ENCODE results near the gene RHPN2.

RHPN2 gene

DNA sequence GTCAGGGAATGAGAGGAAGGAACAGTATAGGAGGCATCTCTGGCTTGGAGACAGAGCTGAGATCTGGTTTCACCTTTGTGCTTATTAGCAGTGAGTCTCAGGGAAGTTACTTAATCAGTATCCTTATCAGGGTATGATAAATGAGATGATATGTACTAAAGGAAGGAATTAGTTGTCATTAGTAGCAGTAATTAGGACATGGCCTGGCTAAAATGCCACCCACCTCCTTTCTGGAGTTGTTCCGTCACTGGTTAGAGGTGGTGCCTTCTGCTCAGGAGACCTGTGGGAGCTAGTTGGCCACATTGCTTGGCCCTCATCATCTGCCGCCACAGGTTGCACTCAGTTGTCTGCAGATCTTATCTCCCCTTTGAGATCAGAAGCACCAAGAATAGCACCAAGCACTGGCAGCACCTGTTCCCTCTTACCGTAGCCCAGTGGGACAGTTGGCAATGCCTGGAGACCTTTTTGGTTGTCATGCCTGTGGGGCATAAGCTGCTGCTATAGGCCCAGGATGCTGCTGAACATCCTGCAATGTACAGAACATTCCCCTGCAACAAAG lies 21.0 kb upstream of the RHPN2 start:
- ATAC-seq = no peak
- Mint-ChIP-seq H3K4me3 (no peak overlapping the region), H3K27me3 (no peaks in the 10 kb centered on the region)

DNA sequence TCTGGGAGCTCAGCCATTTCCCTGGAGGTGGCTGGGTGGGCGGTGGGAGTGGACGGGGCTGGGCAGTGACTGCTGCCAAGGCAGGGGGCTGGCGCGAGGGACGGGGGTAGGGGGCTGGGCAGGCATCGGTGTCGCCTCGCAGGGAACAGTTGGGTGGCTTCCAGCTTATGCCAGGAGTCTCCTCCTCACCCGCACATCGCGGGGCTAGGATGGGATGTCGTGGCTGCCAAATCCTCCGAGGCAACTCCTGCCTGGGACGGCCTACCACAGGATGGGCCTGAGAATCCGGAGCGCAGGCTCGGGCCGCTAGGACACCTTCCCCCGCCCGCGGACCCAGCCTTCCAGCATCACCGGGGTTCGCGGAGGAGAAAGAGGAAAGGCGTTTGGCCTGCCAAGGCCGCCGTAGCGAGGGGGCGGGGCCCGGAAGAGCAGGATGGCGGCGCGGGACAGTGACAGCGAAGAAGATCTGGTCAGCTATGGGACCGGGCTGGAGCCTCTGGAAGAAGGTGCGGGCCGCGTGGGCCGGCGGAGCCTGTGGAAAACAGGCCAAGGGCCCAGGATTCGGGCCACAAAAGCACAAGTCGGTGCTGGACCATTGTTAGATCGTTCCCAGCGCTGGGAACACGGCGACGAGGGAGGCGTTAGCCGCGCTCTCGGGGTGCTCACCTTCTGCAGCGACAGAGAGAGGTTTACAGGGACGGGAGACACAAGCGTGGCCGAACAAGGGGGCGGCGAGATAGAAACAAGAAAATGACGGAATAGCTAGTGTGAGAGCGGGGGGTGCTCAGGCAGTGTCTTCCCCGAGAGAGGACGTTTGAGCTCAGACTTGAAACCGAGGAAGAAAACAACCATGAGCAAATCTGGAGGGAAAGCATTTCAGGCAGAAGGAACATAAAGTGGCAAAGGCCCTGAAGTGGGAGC lies 16.3 kb upstream of the RHPN2 start, which contains the start of gene GPATCH1:
GPATCH1 (plus strand) TSS at position 421 of the 921 bp plus-strand sequence; CDS start at position 434, 13 bp downstream.
- H3K4me1 Mint-ChIP-seq = peaks cover 26% of the 10 kb centered on the region
- peak within 1 kb of the TSS; percentile 93 for H3K4me3 Mint-ChIP-seq
- no peaks in the 10 kb centered on the region for H3K9me3 Mint-ChIP-seq
- peak; percentile 94 for ATAC-seq
- H3K36me3 Mint-ChIP-seq = no peaks in the 10 kb centered on the region
- peak within 1 kb of the TSS; percentile 88 for H3K27ac Mint-ChIP-seq
- H3K27me3 Mint-ChIP-seq = no peaks in the 10 kb centered on the region

More for the DNA sequence above, 21.0 kb upstream of the RHPN2 start:
- H3K27ac Mint-ChIP-seq = no peak overlapping the region
- peaks cover 26% of the 10 kb centered on the region for H3K4me1 Mint-ChIP-seq
- H3K9me3 Mint-ChIP-seq = no peaks in the 10 kb centered on the region
- peaks cover 19% of the 10 kb centered on the region for H3K36me3 Mint-ChIP-seq

DNA sequence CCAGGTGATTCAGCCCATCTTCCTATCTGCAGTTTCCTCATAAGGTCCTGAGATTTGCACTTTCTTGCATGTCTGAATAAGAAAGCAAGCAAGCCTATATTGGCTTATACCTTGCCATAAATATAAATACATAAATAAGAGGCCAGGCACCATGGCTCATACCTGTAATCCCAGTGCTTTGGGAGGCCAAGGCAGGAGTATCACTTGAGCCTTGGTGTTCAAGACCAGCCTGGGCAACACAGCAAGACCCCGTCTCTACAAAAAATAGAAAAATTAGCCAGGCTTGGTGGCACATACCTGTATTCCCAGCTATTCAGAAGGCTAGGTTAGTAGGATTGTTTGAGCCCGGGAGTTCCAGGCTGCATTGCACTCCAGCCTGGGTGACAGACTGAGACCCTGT lies 10.8 kb upstream of the RHPN2 start:
- no peak for ATAC-seq
- H3K36me3 Mint-ChIP-seq = no peaks in the 10 kb centered on the region

DNA sequence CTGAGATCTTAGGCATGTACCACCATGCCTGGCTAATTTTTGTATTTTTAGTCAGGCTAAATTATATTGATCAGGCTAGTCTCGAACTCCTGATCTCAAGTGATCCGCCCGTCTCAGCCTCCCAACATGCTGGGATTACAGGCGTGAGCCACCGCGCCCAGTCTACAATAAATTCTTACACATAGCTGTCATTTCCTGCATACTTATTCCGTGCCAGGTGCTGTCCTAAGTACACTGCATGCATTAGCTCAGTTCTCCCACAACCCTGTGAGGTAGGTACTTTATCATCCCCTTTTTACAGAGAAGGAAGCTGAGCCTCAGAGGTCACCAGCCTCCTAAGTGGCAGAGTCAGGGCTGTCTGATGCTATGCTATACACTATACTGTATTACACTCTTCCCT lies 7.2 kb upstream of the RHPN2 start:
- Mint-ChIP-seq H3K4me3 (no peak overlapping the region), H3K9me3 (no peaks in the 10 kb centered on the region), H3K36me3 (no peaks in the 10 kb centered on the region), H3K27me3 (no peaks in the 10 kb centered on the region), H3K27ac (no peak overlapping the region), H3K4me1 (no peaks in the 10 kb centered on the region)
- no peak for ATAC-seq

More for the DNA sequence above, 10.8 kb upstream of the RHPN2 start:
- Mint-ChIP-seq H3K4me3 (no peak overlapping the region), H3K27ac (no peak overlapping the region), H3K4me1 (no peaks in the 10 kb centered on the region), H3K27me3 (no peaks in the 10 kb centered on the region), H3K9me3 (no peaks in the 10 kb centered on the region)

DNA sequence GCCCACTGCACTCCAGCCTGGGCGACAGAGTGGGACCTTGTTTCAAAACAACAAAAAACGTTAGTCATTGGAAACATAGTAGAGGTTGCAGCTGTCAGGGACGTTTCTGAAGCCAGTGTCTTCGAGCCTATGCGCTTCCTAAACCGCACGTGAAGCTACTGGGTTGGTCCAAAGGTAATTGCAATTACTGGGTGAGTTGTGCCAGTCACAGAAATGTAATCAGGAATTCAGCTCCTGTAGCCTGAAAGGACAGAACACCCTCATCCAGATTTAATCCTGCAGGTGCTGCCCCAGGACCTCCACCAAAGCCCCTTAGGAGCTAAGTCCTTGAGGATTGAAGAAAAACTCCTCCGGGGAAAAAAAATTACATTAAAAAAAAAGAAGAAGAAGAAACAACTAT lies 2.4 kb upstream of the RHPN2 start:
- no peaks in the 10 kb centered on the region for H3K36me3 Mint-ChIP-seq
- no peak overlapping the region for H3K27ac Mint-ChIP-seq
- no peak for ATAC-seq
- H3K4me1 Mint-ChIP-seq = peaks cover 11% of the 10 kb centered on the region
- peaks cover 11% of the 10 kb centered on the region for H3K27me3 Mint-ChIP-seq
- no peak overlapping the region for H3K4me3 Mint-ChIP-seq
- H3K9me3 Mint-ChIP-seq = no peaks in the 10 kb centered on the region

DNA sequence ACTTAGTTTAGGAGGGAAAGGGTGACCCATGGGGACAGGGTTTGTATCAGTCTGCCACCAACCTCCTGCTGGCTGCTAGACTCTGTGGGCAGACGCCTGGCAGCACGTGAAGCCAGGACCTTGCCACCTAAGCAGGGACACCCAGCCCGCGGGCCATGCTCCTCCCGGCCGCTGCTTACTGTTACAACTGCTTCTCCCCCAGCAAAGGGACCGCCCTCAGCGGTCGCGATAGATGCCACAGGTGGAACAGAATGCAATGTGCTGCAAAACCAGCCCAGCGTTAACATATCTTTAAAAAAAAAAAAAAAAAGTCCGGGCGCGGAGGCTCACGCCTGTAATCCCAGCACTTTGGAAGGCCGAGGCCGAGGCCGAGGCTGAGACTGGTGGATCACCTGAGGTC lies 1.9 kb upstream of the RHPN2 start:
- Mint-ChIP-seq H3K4me3 (peak overlapping the region; percentile 12), H3K27ac (no peak overlapping the region)

DNA sequence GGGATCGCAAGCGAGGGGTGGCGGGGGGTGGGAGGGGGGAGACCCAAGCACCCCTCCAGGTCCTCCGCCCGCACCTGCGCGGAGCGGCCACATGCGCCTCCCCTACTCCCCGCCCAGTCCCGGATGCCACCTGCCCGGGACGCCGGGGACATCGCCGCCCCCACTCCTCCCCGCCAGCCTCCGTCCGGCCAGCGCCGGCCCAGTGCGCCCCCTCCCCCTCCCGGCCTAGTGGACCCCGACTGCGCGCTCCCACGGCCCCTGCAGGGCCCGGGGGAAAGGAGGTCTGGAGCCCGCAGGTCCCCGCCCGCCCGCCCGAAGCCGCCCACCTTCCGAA lies 263 bp downstream of the RHPN2 start:
- Mint-ChIP-seq H3K4me1 (peaks cover 11% of the 10 kb centered on the region), H3K27me3 (peaks cover 11% of the 10 kb centered on the region), H3K4me3 (peak overlapping the region; percentile 80), H3K27ac (no peak overlapping the region), H3K36me3 (no peaks in the 10 kb centered on the region), H3K9me3 (no peaks in the 10 kb centered on the region)
- peak; percentile 80 for ATAC-seq

More for the DNA sequence above, 1.9 kb upstream of the RHPN2 start:
- Mint-ChIP-seq H3K27me3 (peaks cover 11% of the 10 kb centered on the region), H3K36me3 (no peaks in the 10 kb centered on the region), H3K4me1 (peaks cover 11% of the 10 kb centered on the region), H3K9me3 (no peaks in the 10 kb centered on the region)
- no peak for ATAC-seq

DNA sequence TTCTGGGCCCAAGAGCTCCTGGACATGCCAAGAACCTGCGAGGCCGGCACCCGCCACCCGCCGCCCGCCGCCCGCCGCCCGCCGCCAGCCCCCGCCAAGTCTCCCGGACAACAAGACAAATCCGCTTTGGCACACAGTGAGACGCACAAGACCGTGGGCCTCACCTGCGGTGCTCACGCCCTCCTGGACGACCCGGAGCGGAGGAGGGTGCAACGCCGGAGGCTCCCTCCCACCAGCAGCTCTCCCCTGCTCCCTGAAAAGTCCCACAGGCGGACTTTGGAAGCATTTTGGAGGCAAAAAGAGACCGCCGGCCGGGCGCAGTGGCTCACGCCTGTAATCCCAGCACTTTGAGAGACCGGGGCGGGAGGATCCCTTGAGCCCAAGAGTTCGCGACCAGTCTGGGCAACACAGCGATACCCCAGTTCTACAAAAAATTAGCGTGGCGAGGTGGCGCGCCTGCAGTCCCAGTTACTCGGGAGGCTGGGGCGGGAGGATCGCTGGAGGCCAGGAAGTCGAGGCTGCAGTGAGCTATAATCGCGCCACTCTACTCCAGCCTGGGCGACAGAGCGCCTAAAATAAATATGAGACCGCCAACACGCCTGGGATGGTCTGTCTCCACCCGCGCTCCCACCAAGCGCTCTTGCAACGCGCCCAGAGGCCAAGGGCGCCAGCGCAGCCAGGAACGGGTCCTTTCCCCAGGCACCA lies 783 bp downstream of the RHPN2 start:
- Mint-ChIP-seq H3K27ac (peak overlapping the region; percentile 27), H3K9me3 (no peaks in the 10 kb centered on the region), H3K27me3 (peaks cover 11% of the 10 kb centered on the region), H3K4me3 (peak overlapping the region; percentile 80), H3K36me3 (no peaks in the 10 kb centered on the region), H3K4me1 (peaks cover 11% of the 10 kb centered on the region)
- ATAC-seq = no peak

DNA sequence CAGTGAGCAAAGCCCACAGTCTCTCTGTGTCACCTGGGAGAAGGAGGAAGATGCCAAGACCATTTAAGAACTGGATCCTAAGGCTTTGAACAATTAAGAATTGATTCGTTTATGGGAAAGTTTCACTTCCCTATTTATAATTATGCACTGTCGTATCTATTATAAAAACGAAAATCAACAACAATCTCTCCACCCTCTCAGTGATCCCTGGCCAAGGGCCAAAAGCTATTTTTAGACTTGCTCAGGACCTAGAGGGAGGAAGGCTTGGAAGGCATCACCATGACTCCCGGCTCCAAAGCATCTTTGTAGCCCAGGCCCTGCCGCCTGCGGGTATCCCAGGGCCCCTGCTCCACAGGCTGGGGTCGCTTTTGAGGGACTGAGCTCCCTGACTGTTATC lies 1.3 kb downstream of the RHPN2 start:
- Mint-ChIP-seq H3K36me3 (no peaks in the 10 kb centered on the region), H3K27me3 (peaks cover 11% of the 10 kb centered on the region), H3K4me1 (peaks cover 11% of the 10 kb centered on the region), H3K9me3 (no peaks in the 10 kb centered on the region), H3K4me3 (peak overlapping the region; percentile 80), H3K27ac (peak overlapping the region; percentile 27)
- no peak for ATAC-seq

DNA sequence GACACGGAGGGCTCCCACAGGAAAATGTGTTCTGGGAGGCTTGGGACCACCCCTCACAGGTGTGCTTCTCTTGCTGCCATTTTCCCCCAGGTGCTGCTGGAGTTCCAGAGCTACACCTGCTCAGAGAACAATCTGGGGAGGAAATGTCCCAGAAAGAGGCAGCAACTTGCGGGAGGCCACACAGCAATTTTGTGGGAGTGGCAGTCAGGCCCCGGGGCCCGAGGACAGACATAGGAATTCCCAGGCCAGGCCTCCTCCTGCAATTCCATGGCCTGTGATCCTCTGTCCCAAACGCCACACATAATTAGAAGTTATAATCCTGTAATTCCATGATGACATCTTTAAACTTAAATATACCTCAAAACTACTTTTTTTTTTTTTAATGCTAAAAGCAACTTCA lies 1.8 kb downstream of the RHPN2 start:
- H3K27ac Mint-ChIP-seq = peak overlapping the region; percentile 27
- H3K27me3 Mint-ChIP-seq = peaks cover 11% of the 10 kb centered on the region
- peaks cover 11% of the 10 kb centered on the region for H3K4me1 Mint-ChIP-seq

DNA sequence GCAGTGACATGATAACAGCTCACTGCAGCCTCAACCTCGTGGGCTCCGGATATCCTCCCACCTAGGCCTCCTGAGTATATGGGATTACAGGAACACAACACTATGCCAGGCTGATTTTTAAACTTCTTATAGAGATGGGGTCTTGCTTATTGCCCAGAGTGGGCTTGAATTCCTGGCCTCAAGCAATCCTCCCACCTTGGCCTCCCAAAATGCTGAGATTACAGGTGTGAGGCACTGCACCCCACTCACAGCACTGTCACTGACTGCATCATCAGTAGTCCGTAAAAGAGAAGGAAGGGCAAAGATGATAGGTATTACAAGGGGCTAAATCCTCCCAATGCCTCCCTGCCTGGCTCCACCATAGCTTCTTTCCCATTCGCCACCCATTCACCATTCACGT lies 4.1 kb downstream of the RHPN2 start:
- H3K27ac Mint-ChIP-seq = no peak overlapping the region
- H3K36me3 Mint-ChIP-seq = no peaks in the 10 kb centered on the region
- peaks cover 11% of the 10 kb centered on the region for H3K4me1 Mint-ChIP-seq
- no peak for ATAC-seq
- H3K4me3 Mint-ChIP-seq = no peak overlapping the region
- peaks cover 11% of the 10 kb centered on the region for H3K27me3 Mint-ChIP-seq
- no peaks in the 10 kb centered on the region for H3K9me3 Mint-ChIP-seq

More for the DNA sequence above, 1.8 kb downstream of the RHPN2 start:
- H3K4me3 Mint-ChIP-seq = no peak overlapping the region
- H3K36me3 Mint-ChIP-seq = no peaks in the 10 kb centered on the region
- no peaks in the 10 kb centered on the region for H3K9me3 Mint-ChIP-seq
- no peak for ATAC-seq

DNA sequence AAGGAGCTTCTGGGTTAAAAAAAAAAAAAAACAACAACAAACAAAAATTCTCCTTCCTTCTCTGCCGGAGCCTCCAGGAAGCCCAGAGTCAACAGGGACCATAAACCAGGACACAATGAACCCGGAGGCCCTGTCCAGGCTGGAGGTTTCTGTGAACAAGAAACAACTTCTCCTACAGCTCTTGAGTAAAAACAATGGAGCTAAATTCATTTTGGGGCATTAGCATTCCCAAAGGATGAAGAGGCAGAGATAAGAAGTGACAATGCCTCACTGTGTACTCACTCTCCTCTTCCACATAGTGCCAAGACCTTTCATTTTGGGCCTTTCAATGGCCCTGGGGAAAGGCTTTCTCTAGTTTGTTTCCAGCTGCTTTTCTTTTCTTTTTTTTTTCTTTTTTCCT lies 9.0 kb downstream of the RHPN2 start:
- no peaks in the 10 kb centered on the region for H3K27me3 Mint-ChIP-seq
- H3K9me3 Mint-ChIP-seq = no peaks in the 10 kb centered on the region
- H3K4me3 Mint-ChIP-seq = no peak overlapping the region
- no peaks in the 10 kb centered on the region for H3K4me1 Mint-ChIP-seq
- no peak overlapping the region for H3K27ac Mint-ChIP-seq
- no peak for ATAC-seq
- no peaks in the 10 kb centered on the region for H3K36me3 Mint-ChIP-seq

DNA sequence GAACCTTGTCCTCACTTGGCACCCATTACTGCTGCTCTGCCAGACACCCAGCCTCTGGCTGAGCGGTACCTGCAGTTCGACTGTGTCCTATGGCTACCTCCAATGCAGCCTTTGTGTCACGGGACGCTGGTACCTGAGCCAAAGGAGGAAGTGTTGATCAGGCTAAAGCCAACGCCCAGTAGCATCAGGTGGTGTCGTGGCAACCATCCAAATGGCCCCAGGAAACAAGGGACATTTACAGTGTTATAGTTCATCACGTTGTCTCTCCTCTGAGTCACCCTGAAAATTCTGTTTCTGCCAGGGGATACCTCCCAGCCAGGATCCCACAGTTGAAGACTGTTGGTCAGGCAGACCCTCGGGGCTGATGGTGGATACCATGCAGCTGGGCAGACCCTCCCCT lies 10.1 kb downstream of the RHPN2 start:
- Mint-ChIP-seq H3K4me3 (no peak overlapping the region), H3K27ac (no peak overlapping the region), H3K27me3 (no peaks in the 10 kb centered on the region), H3K36me3 (peaks cover 10% of the 10 kb centered on the region), H3K4me1 (no peaks in the 10 kb centered on the region), H3K9me3 (no peaks in the 10 kb centered on the region)
- ATAC-seq = no peak

DNA sequence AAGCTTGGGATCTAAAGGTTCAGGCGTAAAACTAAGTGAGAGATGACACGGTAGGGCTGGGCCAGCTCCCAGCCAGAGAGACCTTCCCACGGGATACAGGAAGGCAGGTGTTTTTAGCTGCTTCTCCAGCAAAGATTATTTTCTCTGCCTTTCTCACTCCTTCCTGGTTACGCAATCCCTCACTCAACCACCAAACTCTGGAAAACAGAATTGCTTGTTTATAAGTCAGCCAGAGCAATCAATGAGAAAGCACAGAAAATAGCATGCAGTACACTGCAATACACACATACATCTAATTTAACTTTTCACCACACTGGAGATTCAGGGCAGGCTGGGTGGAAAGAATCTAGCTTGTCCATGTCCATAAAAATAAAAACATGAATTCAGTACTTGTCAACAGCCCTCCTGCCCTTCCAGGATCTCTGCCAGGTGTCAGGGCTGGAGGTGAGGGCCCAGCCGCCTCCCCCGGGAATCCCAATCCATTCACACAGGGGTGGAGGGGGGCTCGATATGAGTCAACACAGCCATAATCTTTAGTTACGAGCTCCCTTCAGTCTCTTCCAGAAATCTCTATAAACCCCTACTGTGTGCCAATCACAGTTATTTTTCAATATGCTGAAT lies 12.2 kb downstream of the RHPN2 start:
- no peak overlapping the region for H3K27ac Mint-ChIP-seq
- H3K27me3 Mint-ChIP-seq = no peaks in the 10 kb centered on the region
- H3K4me1 Mint-ChIP-seq = no peaks in the 10 kb centered on the region
- H3K36me3 Mint-ChIP-seq = peaks cover 11% of the 10 kb centered on the region
- H3K4me3 Mint-ChIP-seq = no peak overlapping the region
- ATAC-seq = no peak
- no peaks in the 10 kb centered on the region for H3K9me3 Mint-ChIP-seq

DNA sequence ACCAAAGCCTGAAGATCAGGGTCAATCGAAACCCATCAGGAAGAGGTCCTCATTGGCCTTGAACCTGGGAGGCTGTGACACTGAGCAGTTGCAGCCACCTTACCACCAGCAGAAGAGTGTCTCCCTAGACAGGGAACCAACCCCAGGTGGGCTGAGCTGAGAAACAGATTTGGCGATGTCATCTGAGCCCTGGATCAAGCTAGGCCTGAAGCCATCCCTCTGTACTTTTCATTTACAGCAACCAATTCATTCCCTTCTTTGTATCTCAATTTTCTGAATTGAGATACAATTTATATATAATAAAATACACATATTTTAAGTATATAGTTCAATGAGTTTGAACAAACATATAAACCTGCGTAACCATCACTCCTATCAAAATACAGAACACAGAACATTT lies 14.6 kb downstream of the RHPN2 start:
- H3K27ac Mint-ChIP-seq = no peak overlapping the region
- no peak for ATAC-seq
- peaks cover 11% of the 10 kb centered on the region for H3K36me3 Mint-ChIP-seq
- no peaks in the 10 kb centered on the region for H3K27me3 Mint-ChIP-seq
- no peaks in the 10 kb centered on the region for H3K4me1 Mint-ChIP-seq
- no peak overlapping the region for H3K4me3 Mint-ChIP-seq
- no peaks in the 10 kb centered on the region for H3K9me3 Mint-ChIP-seq
